ENCODE measurements around the gene TNNT2. TPM values are rescaled to one million over a fixed set of nuclear protein-coding genes. Genes with fewer than 3 reads are reported as not detected.

Gene TNNT2
- total RNA-seq, 1 donor from 2014 or later: 0.17 TPM

DNA sequence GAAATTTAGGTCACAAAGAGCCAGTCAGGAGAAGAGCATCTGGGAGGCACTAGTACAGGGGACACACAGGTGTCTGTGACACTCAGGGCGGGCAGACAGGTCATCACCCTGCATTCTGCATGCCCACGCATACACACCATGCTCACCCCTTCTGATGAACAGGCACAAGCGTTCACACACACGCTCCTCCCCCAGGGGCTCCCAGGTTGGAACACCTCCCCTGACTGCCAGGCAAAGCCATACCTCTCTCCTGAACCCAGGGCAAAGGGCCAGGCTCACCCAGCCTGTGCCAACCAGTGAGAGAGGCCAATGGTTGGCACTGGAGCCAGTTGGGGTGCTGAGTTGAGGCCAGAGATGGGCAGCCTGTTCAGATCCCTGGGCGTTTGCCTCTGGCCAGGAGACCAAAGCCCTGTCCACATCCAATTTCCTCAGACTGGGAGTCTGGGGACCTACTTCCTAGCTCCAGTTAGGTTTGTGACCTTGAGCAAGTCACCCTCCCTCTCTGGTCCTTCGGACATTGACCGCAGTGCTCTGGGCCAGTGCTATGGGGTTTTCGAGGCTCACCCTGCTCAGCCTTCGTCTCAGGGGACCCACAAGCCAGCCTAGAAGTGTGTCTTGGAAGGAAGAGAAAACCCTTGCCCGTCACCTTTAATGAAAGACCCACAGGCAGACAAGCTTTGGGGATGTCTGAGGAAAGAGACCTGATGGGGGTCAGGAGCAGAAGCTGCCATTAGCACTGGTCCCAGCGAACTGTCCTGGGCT is 27.4 kb upstream of the TNNT2 start:
- H3K4me3 ChIP-seq (ENCODE audit: low read depth, low read length): no peak overlapping the region
- TF ChIP-seq, protein P1, sequence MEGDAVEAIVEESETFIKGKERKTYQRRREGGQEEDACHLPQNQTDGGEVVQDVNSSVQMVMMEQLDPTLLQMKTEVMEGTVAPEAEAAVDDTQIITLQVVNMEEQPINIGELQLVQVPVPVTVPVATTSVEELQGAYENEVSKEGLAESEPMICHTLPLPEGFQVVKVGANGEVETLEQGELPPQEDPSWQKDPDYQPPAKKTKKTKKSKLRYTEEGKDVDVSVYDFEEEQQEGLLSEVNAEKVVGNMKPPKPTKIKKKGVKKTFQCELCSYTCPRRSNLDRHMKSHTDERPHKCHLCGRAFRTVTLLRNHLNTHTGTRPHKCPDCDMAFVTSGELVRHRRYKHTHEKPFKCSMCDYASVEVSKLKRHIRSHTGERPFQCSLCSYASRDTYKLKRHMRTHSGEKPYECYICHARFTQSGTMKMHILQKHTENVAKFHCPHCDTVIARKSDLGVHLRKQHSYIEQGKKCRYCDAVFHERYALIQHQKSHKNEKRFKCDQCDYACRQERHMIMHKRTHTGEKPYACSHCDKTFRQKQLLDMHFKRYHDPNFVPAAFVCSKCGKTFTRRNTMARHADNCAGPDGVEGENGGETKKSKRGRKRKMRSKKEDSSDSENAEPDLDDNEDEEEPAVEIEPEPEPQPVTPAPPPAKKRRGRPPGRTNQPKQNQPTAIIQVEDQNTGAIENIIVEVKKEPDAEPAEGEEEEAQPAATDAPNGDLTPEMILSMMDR (conservative IDR thresholded peaks at IDR 0.05; ENCODE audit: low read depth, low read length): no peak
- DNase-seq (ENCODE audit: low read depth): no peak

DNA sequence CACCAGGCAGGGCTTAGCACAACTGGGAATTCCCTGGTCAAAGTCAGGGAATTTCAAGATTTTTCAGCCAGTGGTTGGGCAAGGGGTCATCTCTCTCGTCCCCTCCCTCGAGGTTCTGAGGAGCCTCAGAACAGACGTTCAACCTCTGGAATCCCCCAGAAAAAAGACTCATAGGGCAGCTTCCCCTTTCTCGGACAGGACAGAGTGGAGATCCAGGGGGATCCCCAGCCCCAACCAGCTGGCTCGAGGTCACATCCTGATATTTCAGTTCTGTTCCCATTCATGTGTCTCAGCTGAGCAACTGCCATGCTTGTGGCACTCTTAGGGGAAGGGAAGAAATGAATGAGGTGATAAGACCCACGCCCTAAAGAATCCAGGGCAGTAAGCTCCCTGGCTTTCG is 26.6 kb upstream of the TNNT2 start:
- H3K4me3 ChIP-seq (ENCODE audit: low read depth, low read length): no peak overlapping the region
- TF ChIP-seq, protein P1 (conservative IDR thresholded peaks at IDR 0.05; ENCODE audit: low read depth, low read length): no peak
- DNase-seq (ENCODE audit: low read depth): no peak

DNA sequence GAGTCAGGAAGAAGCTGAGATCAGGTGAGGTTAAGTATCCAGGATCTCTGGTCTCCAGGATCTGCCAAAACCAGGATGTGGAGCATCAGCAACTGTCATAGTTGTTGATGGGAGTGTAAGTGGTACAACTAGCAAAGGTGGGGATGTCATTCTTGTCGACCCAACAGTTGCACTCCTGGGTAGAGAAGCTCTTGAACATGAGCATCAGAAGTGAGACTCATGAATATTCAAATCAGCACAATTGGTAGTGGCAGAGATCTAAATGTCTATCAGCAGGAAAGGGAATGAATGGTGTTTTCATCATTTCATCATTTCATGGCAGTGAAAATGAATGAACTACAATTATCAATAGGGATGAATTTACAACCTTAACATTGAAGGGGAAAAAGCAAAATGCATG is 25.9 kb upstream of the TNNT2 start:
- TF ChIP-seq, protein P1 (conservative IDR thresholded peaks at IDR 0.05; ENCODE audit: low read depth, low read length): no peak
- H3K4me3 ChIP-seq (ENCODE audit: low read depth, low read length): no peak overlapping the region
- DNase-seq (ENCODE audit: low read depth): no peak

DNA sequence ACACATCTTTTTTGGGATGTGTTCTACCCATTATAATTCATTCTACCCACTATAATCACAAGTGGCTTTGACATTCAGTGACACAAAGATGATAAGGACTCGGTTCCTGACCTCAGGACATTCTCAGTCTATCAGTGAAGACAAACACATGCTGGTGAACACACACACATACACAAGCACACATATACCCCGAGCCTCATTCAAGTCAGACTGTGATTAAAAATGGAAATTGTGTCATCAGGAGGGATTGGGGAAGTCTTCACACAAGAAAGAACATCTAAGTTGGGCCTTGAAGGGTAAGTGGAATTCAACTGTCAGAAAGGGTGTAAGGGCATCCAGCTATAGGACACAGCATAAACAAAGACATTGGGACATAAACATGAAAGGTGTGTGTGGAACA is 24.2 kb upstream of the TNNT2 start:
- TF ChIP-seq, protein P1 (conservative IDR thresholded peaks at IDR 0.05; ENCODE audit: low read depth, low read length): no peak
- H3K4me3 ChIP-seq (ENCODE audit: low read depth, low read length): no peak overlapping the region
- DNase-seq (ENCODE audit: low read depth): no peak

DNA sequence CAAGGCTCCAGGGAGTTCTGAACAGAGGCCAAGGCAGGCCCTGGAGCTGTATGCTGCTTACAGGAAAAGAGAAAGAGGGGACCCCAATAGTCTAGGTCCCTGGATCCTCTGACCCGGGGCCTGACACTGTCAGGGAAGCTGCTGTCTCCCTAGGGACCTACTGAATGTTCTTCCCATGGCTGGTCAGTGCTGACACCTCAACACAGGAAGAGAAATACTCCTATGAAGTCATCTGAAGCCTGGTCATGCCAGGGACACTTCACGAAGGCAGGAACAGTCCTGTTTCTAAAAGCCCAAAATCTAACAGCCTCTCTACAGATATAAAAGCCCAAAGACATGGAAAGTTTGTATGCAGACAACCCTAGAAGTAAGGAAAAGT is 23.4 kb upstream of the TNNT2 start:
- H3K4me3 ChIP-seq (ENCODE audit: low read depth, low read length): peak overlapping the region; percentile 57
- no peak for DNase-seq (ENCODE audit: low read depth)
- TF ChIP-seq, protein P1 (conservative IDR thresholded peaks at IDR 0.05; ENCODE audit: low read depth, low read length): no peak

DNA sequence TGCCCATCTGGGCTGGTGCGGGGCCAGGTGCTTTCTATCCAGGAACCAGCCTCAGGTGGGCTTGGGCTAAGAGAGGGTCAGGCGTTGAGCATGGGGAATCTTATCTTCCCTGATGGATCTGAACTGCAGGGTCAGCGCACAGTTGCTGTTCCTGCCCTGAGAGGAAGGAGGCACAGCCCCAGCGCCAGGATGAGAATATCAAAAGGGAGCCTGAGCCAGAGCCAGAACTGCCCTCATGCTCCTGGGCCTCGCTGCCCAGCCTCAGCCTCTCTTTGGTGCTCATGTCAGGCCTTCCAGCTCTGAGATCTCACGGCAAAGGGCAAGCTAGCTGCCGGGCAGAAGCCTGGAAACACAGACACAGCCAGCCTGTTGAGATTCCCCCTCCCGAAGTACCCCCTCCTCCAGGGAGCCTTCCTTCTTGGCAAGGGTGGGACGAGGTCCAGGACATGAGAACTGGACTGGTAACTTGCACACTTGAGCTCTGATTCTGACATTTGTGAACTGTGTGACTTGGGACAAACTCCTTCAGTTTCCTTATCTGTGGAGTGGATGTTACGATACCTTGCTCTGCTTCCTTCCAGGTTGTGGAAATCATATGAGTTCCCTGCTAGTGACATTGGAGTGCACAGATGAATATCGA is 22.9 kb upstream of the TNNT2 start:
- peak overlapping the region; percentile 57 for H3K4me3 ChIP-seq (ENCODE audit: low read depth, low read length)
- TF ChIP-seq, protein P1 (conservative IDR thresholded peaks at IDR 0.05; ENCODE audit: low read depth, low read length): no peak
- no peak for DNase-seq (ENCODE audit: low read depth)
